ENCODE measurements around the gene ID3. TPM values are rescaled to one million over a fixed set of nuclear protein-coding genes. Genes with fewer than 3 reads are reported as not detected.

The ID3 gene
- total RNA-seq, 1 donor from 2014 or later: 495 TPM

DNA sequence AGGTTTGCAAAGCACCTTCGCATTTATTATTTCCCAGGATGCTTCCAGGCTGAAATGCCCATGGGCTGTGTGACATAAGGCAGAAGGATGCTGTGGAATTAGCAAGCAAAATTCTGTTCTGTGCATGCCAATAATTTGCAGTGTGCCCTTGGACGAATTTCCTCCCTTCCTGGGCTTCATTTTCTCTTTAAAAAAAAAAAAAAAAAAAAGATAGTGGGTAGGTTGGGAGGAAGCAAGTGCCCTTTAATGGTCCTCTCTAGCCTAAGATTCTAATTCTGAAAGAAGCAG, 2.5 kb upstream of the ID3 start:
- TF ChIP-seq, protein P1, sequence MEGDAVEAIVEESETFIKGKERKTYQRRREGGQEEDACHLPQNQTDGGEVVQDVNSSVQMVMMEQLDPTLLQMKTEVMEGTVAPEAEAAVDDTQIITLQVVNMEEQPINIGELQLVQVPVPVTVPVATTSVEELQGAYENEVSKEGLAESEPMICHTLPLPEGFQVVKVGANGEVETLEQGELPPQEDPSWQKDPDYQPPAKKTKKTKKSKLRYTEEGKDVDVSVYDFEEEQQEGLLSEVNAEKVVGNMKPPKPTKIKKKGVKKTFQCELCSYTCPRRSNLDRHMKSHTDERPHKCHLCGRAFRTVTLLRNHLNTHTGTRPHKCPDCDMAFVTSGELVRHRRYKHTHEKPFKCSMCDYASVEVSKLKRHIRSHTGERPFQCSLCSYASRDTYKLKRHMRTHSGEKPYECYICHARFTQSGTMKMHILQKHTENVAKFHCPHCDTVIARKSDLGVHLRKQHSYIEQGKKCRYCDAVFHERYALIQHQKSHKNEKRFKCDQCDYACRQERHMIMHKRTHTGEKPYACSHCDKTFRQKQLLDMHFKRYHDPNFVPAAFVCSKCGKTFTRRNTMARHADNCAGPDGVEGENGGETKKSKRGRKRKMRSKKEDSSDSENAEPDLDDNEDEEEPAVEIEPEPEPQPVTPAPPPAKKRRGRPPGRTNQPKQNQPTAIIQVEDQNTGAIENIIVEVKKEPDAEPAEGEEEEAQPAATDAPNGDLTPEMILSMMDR (conservative IDR thresholded peaks at IDR 0.05): no peak
- H3K4me1 Mint-ChIP-seq (ENCODE audit: unreplicated experiment): peaks cover 54% of the 10 kb centered on the region

DNA sequence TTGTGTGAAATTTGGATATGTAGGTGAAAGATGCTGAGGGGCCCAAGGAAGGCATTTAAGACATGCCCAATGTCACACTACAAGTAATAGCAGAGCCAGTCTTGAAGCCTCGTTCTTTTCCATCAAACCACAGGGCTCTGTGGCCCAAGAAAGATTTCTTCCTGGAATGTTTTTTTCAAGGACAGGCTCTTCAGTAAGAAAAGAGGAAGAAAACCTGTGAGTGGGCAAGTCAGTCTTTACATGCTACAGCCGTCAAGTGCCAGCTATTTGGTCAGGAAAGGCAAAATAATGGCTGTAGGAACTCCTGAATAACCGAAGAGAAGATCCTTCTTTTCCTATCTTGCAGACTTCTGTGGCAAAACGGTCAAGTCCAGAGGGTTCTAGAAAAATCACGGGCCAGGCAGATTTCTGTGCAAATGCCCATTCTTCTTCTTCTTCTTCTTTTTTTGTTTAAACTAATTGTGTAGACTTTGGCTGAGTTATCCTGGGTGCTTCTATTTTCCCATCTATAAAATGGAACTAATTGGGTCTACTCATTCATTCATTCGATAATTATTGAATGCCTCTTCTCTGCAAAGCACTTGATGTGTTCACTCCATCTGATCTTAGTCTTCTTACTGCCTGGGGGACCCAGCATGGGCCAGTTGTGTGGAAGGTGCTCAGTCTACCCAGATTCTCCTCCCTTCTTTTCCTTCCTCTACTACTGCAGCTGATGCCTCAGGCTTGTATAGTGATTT, 1.9 kb upstream of the ID3 start:
- H3K4me1 Mint-ChIP-seq (ENCODE audit: unreplicated experiment): peaks cover 55% of the 10 kb centered on the region
- H3K27me3 Mint-ChIP-seq: peaks cover 3% of the 10 kb centered on the region
- no peak for DNase-seq (ENCODE audit: extremely low spot score, unreplicated experiment)
- TF ChIP-seq, protein P1 (conservative IDR thresholded peaks at IDR 0.05): no peak
- H3K4me3 Mint-ChIP-seq: peak overlapping the region; percentile 94
- peaks cover 15% of the 10 kb centered on the region for H3K36me3 Mint-ChIP-seq
- H3K27ac Mint-ChIP-seq: peak overlapping the region; percentile 99
- H3K9me3 Mint-ChIP-seq: no peaks in the 10 kb centered on the region

More for the DNA sequence above, 2.5 kb upstream of the ID3 start:
- DNase-seq (ENCODE audit: extremely low spot score, unreplicated experiment): no peak
- H3K27me3 Mint-ChIP-seq: peaks cover 3% of the 10 kb centered on the region
- H3K9me3 Mint-ChIP-seq: no peaks in the 10 kb centered on the region
- peak overlapping the region; percentile 99 for H3K27ac Mint-ChIP-seq
- H3K36me3 Mint-ChIP-seq: peaks cover 11% of the 10 kb centered on the region
- H3K4me3 Mint-ChIP-seq: peak overlapping the region; percentile 94

DNA sequence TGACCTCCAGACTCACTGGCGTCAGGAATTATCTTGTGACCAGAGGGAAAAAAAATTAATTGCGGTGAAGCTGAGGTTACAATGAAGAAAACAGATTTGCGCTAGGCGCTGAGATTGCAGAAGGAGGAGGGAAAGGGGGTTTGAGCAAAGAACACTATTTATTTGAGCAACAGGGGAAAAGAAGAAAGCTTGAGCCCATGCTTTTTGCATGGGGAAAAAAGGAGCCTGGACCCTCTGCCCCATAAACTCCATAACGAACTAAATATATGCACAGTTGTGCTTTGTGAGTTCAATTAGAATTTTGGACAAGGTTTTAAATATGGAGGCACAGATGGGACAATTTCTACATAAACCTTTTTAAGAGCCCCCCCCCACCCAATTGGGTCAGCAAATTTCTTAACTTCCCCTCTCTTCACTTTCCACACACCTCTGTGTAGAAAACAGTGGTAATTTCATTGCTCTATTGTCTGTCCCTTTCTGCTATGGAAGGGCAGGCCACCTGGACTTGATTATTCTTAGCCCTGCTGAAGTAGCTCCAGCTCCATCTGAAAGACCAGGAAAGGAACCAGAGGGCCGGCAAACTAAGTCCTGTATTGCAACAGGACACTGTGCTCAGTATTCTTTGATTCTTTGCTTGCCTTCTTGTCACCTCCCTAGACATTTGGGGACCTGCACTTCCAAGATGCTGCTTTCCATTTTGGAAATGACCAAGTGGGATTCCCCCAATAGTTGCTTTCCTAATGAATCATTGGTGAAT, 862 bp upstream of the ID3 start:
- TF ChIP-seq, protein P1 (conservative IDR thresholded peaks at IDR 0.05): no peak
- Mint-ChIP-seq H3K9me3 (no peaks in the 10 kb centered on the region), H3K4me3 (peak overlapping the region; percentile 94), H3K27ac (peak overlapping the region; percentile 99), H3K27me3 (peaks cover 8% of the 10 kb centered on the region), H3K36me3 (peaks cover 15% of the 10 kb centered on the region), H3K4me1 (ENCODE audit: unreplicated experiment) (peaks cover 56% of the 10 kb centered on the region)
- no peak for DNase-seq (ENCODE audit: extremely low spot score, unreplicated experiment)

DNA sequence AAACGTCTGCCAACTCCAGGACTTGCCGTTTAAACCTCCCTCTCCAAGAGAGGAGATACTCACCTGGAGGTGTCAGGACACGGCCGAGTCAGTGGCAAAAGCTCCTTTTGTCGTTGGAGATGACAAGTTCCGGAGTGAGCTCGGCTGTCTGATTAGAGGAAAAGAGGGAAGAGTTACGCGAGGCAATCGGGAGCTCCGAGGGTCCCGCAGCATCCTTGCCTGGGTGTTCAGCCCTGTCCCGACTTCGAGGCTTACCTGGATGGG, 497 bp downstream of the ID3 start:
- Mint-ChIP-seq H3K4me3 (peak overlapping the region; percentile 94), H3K4me1 (ENCODE audit: unreplicated experiment) (peaks cover 53% of the 10 kb centered on the region), H3K27me3 (peaks cover 8% of the 10 kb centered on the region), H3K27ac (peak overlapping the region; percentile 99), H3K36me3 (peaks cover 15% of the 10 kb centered on the region), H3K9me3 (no peaks in the 10 kb centered on the region)
- DNase-seq (ENCODE audit: extremely low spot score, unreplicated experiment): no peak
- TF ChIP-seq, protein P1 (conservative IDR thresholded peaks at IDR 0.05): no peak

DNA sequence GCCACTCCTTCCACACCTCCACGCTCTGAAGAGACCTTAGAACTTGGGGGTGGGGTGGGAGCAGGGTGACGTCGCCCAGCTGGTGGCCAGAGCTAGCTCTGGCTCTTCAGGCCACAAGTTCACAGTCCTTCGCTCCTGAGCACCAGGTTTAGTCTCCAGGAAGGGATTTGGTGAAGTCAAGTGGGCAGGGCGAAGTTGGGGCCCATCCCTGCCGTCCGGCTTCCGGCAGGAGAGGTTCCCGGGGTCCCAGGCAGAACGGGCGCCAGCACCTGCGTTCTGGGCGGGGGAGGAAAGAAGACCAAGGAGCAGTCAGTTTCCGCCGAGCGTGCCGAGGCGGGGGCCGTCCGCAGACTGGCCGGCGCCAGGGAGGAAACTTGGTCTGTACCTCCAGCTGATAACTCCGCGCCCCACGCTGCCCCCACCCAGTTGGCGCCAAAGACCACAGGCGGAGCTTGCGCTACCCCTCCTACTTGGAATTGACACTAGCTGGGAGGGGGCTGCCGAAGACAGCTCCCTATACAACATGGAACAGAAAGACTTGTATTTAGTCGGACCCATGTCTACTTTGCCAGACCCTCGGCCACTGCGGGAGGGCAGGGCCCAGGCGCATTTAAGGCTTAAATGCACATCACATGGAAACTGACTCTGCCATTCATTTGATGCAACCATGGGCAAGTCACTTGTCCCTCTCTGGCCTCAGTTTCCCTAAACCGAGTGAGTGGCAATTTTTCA, 995 bp downstream of the ID3 start:
- H3K27me3 Mint-ChIP-seq: peaks cover 8% of the 10 kb centered on the region
- no peak for DNase-seq (ENCODE audit: extremely low spot score, unreplicated experiment)
- peaks cover 15% of the 10 kb centered on the region for H3K36me3 Mint-ChIP-seq
- TF ChIP-seq, protein P1 (conservative IDR thresholded peaks at IDR 0.05): no peak
- H3K4me3 Mint-ChIP-seq: peak overlapping the region; percentile 94
- peaks cover 53% of the 10 kb centered on the region for H3K4me1 Mint-ChIP-seq (ENCODE audit: unreplicated experiment)
- H3K9me3 Mint-ChIP-seq: no peaks in the 10 kb centered on the region
- H3K27ac Mint-ChIP-seq: peak overlapping the region; percentile 99
